Measurements from ENCODE around the gene MAPK8IP3. TPM values are rescaled to one million over a fixed set of nuclear protein-coding genes. Genes with fewer than 3 reads are reported as not detected.

The MAPK8IP3 gene
- total RNA-seq, 1 experiment from 2014 or later: 41.1 TPM

DNA sequence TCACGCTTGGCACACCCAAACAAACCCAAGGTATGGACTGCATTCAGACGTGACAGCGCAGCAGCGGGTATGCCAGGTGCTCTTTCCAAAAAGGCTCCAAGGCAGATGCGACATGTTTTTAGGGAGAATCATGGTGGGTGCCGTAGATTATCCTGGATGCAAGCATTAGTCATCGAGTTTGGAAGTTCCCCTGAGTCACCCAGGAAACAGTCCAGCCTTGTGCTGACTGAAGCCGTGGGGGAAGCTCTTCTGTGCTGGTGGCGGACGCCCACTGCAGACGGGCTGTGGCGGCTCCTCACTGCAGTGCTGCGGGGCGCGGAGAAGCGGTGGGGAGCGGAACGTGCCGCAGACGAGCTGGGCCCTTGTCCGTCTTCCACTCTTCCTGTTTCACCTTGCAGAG, 14.0 kb upstream of the MAPK8IP3 start:
- peak overlapping the region; percentile 48; the same call in 1 of the 2 replicates for H3K4me3 ChIP-seq (ENCODE audit: low read length)
- POLR2A ChIA-PET (ENCODE audit: unreplicated experiment): interaction anchor here (0.5 to 0.6 kb wide), 3 partner anchors 11 to 248 kb away, joined by 3 to 12 read pairs (median 3); partner anchors contain the start of gene CCDC154
- intact Hi-C loops (cut with micrococcal nuclease): no loop called here
- no peaks in the 10 kb centered on the region for H4K20me1 ChIP-seq (ENCODE audit: low read length)
- DNase-seq: peak; percentile 93
- no TSS peak for BruUV-seq (replicated peaks)
- peak overlapping the region; percentile 68 for H3K9ac ChIP-seq (ENCODE audit: low read length)
- peaks cover 63% of the 10 kb centered on the region for H3K4me1 ChIP-seq (ENCODE audit: insufficient read depth, low read length)
- TF ChIP-seq EZH2phosphoT487 (IDR thresholded peaks at IDR 0.05; ENCODE audit: borderline replicate concordance, low read length) (no peak), EZH2 (IDR thresholded peaks at IDR 0.05; ENCODE audit: low read length, unreplicated experiment) (no peak)
- TF ChIP-seq, protein P1, sequence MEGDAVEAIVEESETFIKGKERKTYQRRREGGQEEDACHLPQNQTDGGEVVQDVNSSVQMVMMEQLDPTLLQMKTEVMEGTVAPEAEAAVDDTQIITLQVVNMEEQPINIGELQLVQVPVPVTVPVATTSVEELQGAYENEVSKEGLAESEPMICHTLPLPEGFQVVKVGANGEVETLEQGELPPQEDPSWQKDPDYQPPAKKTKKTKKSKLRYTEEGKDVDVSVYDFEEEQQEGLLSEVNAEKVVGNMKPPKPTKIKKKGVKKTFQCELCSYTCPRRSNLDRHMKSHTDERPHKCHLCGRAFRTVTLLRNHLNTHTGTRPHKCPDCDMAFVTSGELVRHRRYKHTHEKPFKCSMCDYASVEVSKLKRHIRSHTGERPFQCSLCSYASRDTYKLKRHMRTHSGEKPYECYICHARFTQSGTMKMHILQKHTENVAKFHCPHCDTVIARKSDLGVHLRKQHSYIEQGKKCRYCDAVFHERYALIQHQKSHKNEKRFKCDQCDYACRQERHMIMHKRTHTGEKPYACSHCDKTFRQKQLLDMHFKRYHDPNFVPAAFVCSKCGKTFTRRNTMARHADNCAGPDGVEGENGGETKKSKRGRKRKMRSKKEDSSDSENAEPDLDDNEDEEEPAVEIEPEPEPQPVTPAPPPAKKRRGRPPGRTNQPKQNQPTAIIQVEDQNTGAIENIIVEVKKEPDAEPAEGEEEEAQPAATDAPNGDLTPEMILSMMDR (conservative IDR thresholded peaks at IDR 0.05; ENCODE audit: low read depth, low read length): no peak; the same call in 1 of the 2 replicates
- peaks cover 75% of the 10 kb centered on the region for H3K79me2 ChIP-seq (ENCODE audit: low read length)
- H3K9me3 ChIP-seq (ENCODE audit: low read length): no peaks in the 10 kb centered on the region
- peak; percentile 65 for ATAC-seq
- CTCF ChIA-PET: interaction anchor here (1.0 to 1.4 kb wide), 2 partner anchors 13 to 16 kb away, joined by 4 to 8 read pairs; no protein-coding TSS in a partner anchor
- H3K27ac ChIP-seq (ENCODE audit: low read length): peak overlapping the region; percentile 95
- no peaks in the 10 kb centered on the region for H3K9me2 ChIP-seq (replicated peaks; ENCODE audit: low read length)
- peak overlapping the region; percentile 75 for H3K4me2 ChIP-seq (ENCODE audit: low read length)
- peaks cover 60% of the 10 kb centered on the region for H3K36me3 ChIP-seq (ENCODE audit: low read depth, low read length)
- no peak overlapping the region for H2AFZ ChIP-seq (ENCODE audit: low read length)
- no peaks in the 10 kb centered on the region for H3K27me3 ChIP-seq (ENCODE audit: low read length)
- H3F3A ChIP-seq (ENCODE audit: low read length, unreplicated experiment): peaks cover 24% of the 10 kb centered on the region

DNA sequence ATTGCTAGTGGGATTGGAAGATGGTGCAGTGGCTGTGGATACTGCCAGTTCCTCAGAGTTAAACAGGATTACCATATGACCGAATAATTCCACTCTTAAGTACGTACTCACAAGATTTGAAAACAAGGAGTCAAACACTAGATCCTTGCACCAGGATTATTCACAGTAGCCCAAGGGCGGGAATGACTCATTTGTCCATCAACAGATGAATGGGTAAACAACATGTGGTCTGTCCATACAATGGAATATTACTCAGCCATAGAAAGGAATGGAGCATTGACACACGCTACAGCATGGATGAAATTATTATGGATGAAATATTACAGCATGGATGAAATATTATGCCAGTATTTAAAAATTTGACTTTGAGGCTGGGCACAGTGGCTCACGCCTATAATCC, 9.1 kb upstream of the MAPK8IP3 start:
- H3K4me1 ChIP-seq (ENCODE audit: insufficient read depth, low read length): peaks cover 17% of the 10 kb centered on the region
- no peaks in the 10 kb centered on the region for H3K27me3 ChIP-seq (ENCODE audit: low read length)
- intact Hi-C loops (cut with micrococcal nuclease): no loop called here
- ATAC-seq: peak; percentile 14; the same call in 1 of the 2 replicates
- peaks cover 2% of the 10 kb centered on the region for H3F3A ChIP-seq (ENCODE audit: low read length, unreplicated experiment)
- no peak overlapping the region for H2AFZ ChIP-seq (ENCODE audit: low read length)
- DNase-seq: peak; percentile 83
- H3K27ac ChIP-seq (ENCODE audit: low read length): 0 out of 2 replicates have a peak overlapping the region, but pooled peaks have one; percentile 36
- H3K36me3 ChIP-seq (ENCODE audit: low read depth, low read length): peaks cover 66% of the 10 kb centered on the region
- H3K9ac ChIP-seq (ENCODE audit: low read length): no peak overlapping the region
- ChIA-PET CTCF (no interaction called here), POLR2A (ENCODE audit: unreplicated experiment) (no interaction called here)
- no peak for TF ChIP-seq EZH2 (IDR thresholded peaks at IDR 0.05; ENCODE audit: low read length, unreplicated experiment)
- TF ChIP-seq, protein P1 (conservative IDR thresholded peaks at IDR 0.05; ENCODE audit: low read depth, low read length): no peak
- TF ChIP-seq EZH2phosphoT487 (IDR thresholded peaks at IDR 0.05; ENCODE audit: borderline replicate concordance, low read length): no peak
- no peaks in the 10 kb centered on the region for H4K20me1 ChIP-seq (ENCODE audit: low read length)
- no peak overlapping the region for H3K4me3 ChIP-seq (ENCODE audit: low read length)
- H3K79me2 ChIP-seq (ENCODE audit: low read length): peaks cover 47% of the 10 kb centered on the region
- H3K9me3 ChIP-seq (ENCODE audit: low read length): no peaks in the 10 kb centered on the region
- BruUV-seq (replicated peaks): no TSS peak
- no peak overlapping the region for H3K4me2 ChIP-seq (ENCODE audit: low read length)
- no peaks in the 10 kb centered on the region for H3K9me2 ChIP-seq (replicated peaks; ENCODE audit: low read length)

DNA sequence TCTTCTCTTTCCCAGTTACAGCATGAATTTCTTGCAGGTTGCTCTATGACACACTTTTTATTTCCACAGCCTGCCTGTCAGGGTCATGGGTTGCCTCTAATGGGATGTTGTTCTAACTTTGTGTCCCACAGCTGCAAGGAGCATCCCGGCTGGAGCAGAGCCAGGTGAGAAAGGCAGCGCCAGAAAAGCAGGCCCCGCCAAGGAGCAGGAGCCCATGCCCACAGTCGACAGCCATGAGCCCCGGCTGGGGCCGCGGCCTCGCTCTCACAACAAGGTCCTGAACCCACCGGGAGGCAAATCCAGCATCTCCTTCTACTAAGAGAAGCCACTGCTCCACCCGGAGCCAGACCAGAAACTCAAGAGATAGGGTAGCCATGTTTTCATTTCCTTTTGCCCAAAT, 7.3 kb upstream of the MAPK8IP3 start:
- no peak for ATAC-seq
- Histone ChIP-seq H3K27me3 (ENCODE audit: low read length) (no peaks in the 10 kb centered on the region), H2AFZ (ENCODE audit: low read length) (no peak overlapping the region), H3K9ac (ENCODE audit: low read length) (no peak overlapping the region), H3K27ac (ENCODE audit: low read length) (no peak overlapping the region), H3K9me2 (replicated peaks; ENCODE audit: low read length) (no peaks in the 10 kb centered on the region), H4K20me1 (ENCODE audit: low read length) (no peaks in the 10 kb centered on the region), H3K9me3 (ENCODE audit: low read length) (no peaks in the 10 kb centered on the region), H3K4me1 (ENCODE audit: insufficient read depth, low read length) (peaks cover 6% of the 10 kb centered on the region; the same call in 1 of the 2 replicates), H3K79me2 (ENCODE audit: low read length) (peaks cover 30% of the 10 kb centered on the region), H3K4me3 (ENCODE audit: low read length) (no peak overlapping the region), H3F3A (ENCODE audit: low read length, unreplicated experiment) (peaks cover 2% of the 10 kb centered on the region), H3K4me2 (ENCODE audit: low read length) (no peak overlapping the region), H3K36me3 (ENCODE audit: low read depth, low read length) (peaks cover 51% of the 10 kb centered on the region)
- ChIA-PET CTCF (no interaction called here), POLR2A (ENCODE audit: unreplicated experiment) (no interaction called here)
- DNase-seq: no peak
- TF ChIP-seq EZH2 (IDR thresholded peaks at IDR 0.05; ENCODE audit: low read length, unreplicated experiment) (no peak), EZH2phosphoT487 (IDR thresholded peaks at IDR 0.05; ENCODE audit: borderline replicate concordance, low read length) (no peak)
- TF ChIP-seq, protein P1 (conservative IDR thresholded peaks at IDR 0.05; ENCODE audit: low read depth, low read length): no peak
- BruUV-seq (replicated peaks): no TSS peak
- intact Hi-C loops (cut with micrococcal nuclease): no loop called here
